Measurements from ENCODE around the gene PLD5. TPM values are rescaled to one million over a fixed set of nuclear protein-coding genes. Genes with fewer than 3 reads are reported as not detected.

Gene PLD5
- total RNA-seq, 1 experiment from 2014 or later, result not detected

DNA sequence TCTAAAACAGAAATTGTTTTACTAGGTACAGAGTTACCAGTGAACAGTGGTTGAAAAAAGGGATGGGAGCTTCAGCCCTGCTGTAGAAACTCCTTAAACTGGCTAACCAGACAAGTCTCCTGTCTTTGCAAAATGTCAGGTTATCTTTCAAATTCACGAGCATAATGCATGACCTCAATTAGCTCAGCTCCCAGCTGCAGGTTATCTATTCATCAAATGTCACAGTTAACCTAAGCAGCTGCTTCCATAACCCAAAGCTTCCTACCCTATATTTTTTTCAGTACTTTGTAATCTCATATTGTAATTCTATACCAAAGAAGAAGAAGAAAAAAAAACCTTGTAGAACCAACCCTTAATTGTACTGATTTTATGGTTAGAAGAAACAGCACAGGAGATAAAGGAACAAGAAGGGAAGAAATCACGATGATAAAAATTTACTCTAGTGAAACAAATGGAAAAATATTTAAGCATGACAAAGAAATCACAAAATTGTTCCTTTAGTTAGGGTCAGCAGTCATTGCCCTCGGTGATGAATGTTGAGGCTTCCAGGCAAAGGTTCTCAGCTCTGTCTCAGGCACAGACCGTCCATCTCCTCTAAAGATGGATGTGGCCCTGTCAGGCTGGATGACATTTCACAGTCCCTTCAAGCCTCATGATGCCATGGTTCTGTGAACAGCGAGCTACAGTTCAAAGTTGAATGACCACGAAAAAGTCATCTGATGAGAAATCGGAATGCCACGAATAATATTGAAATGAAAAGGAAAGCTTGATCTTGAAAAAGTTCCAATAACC lies 95.9 kb downstream of the PLD5 start:
- H3K27ac ChIP-seq (ENCODE audit: low read length), result no peak overlapping the region
- no TSS peak for BruUV-seq (replicated peaks)
- CTCF ChIA-PET, result interaction anchor here (0.5 to 0.7 kb wide), 3 partner anchors 369 to 408 kb away, joined by 3 to 4 read pairs (median 3); no protein-coding TSS in a partner anchor
- intact Hi-C loops (cut with micrococcal nuclease; ENCODE audit: unreplicated experiment), result no loop called here
- ATAC-seq (no peak), DNase-seq (ENCODE audit: low read depth, low spot score) (no peak)
- POLR2A ChIA-PET, result no interaction called here
- H3K4me3 ChIP-seq (ENCODE audit: low read depth in 2 of 2, low read length in 2 of 2), result no peak overlapping the region
- TF ChIP-seq POLR2AphosphoS5 (IDR thresholded peaks at IDR 0.05; ENCODE audit: low read depth, low read length) (no peak), TCF7L2 (IDR thresholded peaks at IDR 0.05; ENCODE audit: low read depth, low read length) (no peak), SIN3A (IDR thresholded peaks at IDR 0.05; ENCODE audit: borderline replicate concordance, insufficient read depth, low read depth, low read length) (no peak)
- no peaks in the 10 kb centered on the region for H3K27me3 ChIP-seq (ENCODE audit: control insufficient read depth, insufficient read depth, low read length)
- H3K9me3 ChIP-seq (ENCODE audit: control insufficient read depth, insufficient read depth, low read depth, low read length), result 0 out of 2 replicates have a peak, but pooled peaks cover 4% of the 10 kb centered on the region
- H3K4me1 ChIP-seq (ENCODE audit: control insufficient read depth, insufficient read depth, low read length), result no peaks in the 10 kb centered on the region
- in situ Hi-C loops (cut with HindIII; ENCODE audit: low pct_unique_long_range_greater_than_20kb, low sequenced_read_pairs), result no loop called here
- no peaks in the 10 kb centered on the region for H3K36me3 ChIP-seq (ENCODE audit: control insufficient read depth, insufficient read depth, low read length)

DNA sequence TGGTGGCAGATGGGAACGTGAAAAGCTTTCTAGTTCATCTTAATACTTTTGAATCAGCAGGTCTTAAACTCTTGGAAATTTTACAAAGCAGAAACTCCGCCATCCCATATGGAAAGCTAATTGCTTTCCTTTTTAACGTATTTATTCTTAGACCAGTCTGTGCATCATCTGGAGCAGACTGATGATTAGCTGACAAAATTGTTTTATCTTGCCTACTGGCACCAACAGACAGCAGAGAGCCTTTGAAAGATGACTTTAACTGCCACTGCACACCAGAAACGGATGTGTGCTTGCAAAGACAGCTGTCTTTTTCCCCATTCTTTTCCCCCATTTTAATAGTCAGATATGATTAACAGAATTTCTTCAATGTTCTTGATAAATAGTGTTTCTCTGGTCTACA lies 97.0 kb downstream of the PLD5 start:
- TF ChIP-seq, protein P1, sequence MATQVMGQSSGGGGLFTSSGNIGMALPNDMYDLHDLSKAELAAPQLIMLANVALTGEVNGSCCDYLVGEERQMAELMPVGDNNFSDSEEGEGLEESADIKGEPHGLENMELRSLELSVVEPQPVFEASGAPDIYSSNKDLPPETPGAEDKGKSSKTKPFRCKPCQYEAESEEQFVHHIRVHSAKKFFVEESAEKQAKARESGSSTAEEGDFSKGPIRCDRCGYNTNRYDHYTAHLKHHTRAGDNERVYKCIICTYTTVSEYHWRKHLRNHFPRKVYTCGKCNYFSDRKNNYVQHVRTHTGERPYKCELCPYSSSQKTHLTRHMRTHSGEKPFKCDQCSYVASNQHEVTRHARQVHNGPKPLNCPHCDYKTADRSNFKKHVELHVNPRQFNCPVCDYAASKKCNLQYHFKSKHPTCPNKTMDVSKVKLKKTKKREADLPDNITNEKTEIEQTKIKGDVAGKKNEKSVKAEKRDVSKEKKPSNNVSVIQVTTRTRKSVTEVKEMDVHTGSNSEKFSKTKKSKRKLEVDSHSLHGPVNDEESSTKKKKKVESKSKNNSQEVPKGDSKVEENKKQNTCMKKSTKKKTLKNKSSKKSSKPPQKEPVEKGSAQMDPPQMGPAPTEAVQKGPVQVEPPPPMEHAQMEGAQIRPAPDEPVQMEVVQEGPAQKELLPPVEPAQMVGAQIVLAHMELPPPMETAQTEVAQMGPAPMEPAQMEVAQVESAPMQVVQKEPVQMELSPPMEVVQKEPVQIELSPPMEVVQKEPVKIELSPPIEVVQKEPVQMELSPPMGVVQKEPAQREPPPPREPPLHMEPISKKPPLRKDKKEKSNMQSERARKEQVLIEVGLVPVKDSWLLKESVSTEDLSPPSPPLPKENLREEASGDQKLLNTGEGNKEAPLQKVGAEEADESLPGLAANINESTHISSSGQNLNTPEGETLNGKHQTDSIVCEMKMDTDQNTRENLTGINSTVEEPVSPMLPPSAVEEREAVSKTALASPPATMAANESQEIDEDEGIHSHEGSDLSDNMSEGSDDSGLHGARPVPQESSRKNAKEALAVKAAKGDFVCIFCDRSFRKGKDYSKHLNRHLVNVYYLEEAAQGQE (IDR thresholded peaks at IDR 0.05; ENCODE audit: insufficient read depth in 1 of 2, low read depth in 2 of 2, low read length in 1 of 2), result no peak
- TF ChIP-seq, protein P2, sequence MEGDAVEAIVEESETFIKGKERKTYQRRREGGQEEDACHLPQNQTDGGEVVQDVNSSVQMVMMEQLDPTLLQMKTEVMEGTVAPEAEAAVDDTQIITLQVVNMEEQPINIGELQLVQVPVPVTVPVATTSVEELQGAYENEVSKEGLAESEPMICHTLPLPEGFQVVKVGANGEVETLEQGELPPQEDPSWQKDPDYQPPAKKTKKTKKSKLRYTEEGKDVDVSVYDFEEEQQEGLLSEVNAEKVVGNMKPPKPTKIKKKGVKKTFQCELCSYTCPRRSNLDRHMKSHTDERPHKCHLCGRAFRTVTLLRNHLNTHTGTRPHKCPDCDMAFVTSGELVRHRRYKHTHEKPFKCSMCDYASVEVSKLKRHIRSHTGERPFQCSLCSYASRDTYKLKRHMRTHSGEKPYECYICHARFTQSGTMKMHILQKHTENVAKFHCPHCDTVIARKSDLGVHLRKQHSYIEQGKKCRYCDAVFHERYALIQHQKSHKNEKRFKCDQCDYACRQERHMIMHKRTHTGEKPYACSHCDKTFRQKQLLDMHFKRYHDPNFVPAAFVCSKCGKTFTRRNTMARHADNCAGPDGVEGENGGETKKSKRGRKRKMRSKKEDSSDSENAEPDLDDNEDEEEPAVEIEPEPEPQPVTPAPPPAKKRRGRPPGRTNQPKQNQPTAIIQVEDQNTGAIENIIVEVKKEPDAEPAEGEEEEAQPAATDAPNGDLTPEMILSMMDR (IDR thresholded peaks at IDR 0.05), result no peak
- no peak for TF ChIP-seq TCF7L2 (IDR thresholded peaks at IDR 0.05; ENCODE audit: low read depth, low read length)
- no peak for TF ChIP-seq POLR2AphosphoS5 (IDR thresholded peaks at IDR 0.05; ENCODE audit: low read depth, low read length)
- TF ChIP-seq SIN3A (IDR thresholded peaks at IDR 0.05; ENCODE audit: borderline replicate concordance, insufficient read depth, low read depth, low read length), result no peak
- Histone ChIP-seq H3K27ac (ENCODE audit: low read length) (no peak overlapping the region), H3K36me3 (ENCODE audit: control insufficient read depth, insufficient read depth, low read length) (no peaks in the 10 kb centered on the region), H3K4me1 (ENCODE audit: control insufficient read depth, insufficient read depth, low read length) (no peaks in the 10 kb centered on the region), H3K4me3 (ENCODE audit: low read depth in 2 of 2, low read length in 2 of 2) (no peak overlapping the region), H3K27me3 (ENCODE audit: control insufficient read depth, insufficient read depth, low read length) (no peaks in the 10 kb centered on the region), H3K9me3 (ENCODE audit: control insufficient read depth, insufficient read depth, low read depth, low read length) (0 out of 2 replicates have a peak, but pooled peaks cover 3% of the 10 kb centered on the region)
- ChIA-PET CTCF (no interaction called here), POLR2A (no interaction called here)
- ATAC-seq (no peak), DNase-seq (ENCODE audit: low read depth, low spot score) (no peak)
- BruUV-seq (replicated peaks), result no TSS peak
- in situ Hi-C loops (cut with HindIII; ENCODE audit: low pct_unique_long_range_greater_than_20kb, low sequenced_read_pairs) (no loop called here), intact Hi-C loops (cut with micrococcal nuclease; ENCODE audit: unreplicated experiment) (no loop called here)

Measured in Panc1 (cell line).